ENCODE results near the gene PPP1R13B.

GRCh38 chr14:103880348-103881267, 33.2 kb upstream of the PPP1R13B start:
- TF ChIP-seq POLR2A (IDR thresholded peaks at IDR 0.05) = no peak
- TF ChIP-seq CTCF (IDR thresholded peaks at IDR 0.05) = no peak

Measured in esophagus squamous epithelium (tissue), 4 donors.